ENCODE measurements around the gene TRAM2.

- TF ChIP-seq CTCF (IDR thresholded peaks at IDR 0.05; ENCODE audit: low read depth, low read length) (no peak), EZH2phosphoT487 (IDR thresholded peaks at IDR 0.05; ENCODE audit: low read depth) (no peak)
These were observed 19.6 kb upstream of the TRAM2 start for GRCh38 chr6:52596371-52597028.

All from OCI-LY3 (cell line).